ENCODE data around the gene SGCD.

The SGCD gene

GRCh38 chr5:156481741-156482140 is 154.8 kb downstream of the SGCD start:
- Histone ChIP-seq H3K27me3 (ENCODE audit: insufficient read depth, poor library complexity, severe bottlenecking) (no peaks in the 10 kb centered on the region), H3K4me1 (ENCODE audit: insufficient read depth, poor library complexity, severe bottlenecking) (no peaks in the 10 kb centered on the region), H3K36me3 (ENCODE audit: low read depth) (no peaks in the 10 kb centered on the region), H3K4me3 (ENCODE audit: severe bottlenecking) (no peak overlapping the region), H3K27ac (ENCODE audit: poor library complexity, severe bottlenecking) (no peak overlapping the region), H3K9me3 (ENCODE audit: severe bottlenecking) (peaks cover 3% of the 10 kb centered on the region)
- ATAC-seq (ENCODE audit: low read depth) (no peak), DNase-seq (ENCODE audit: low spot score) (no peak)
- TF ChIP-seq CTCF (IDR thresholded peaks at IDR 0.05; ENCODE audit: poor library complexity, severe bottlenecking), result no peak

- Histone ChIP-seq H3K27me3 (ENCODE audit: insufficient read depth, poor library complexity, severe bottlenecking) (no peaks in the 10 kb centered on the region), H3K36me3 (ENCODE audit: low read depth) (no peaks in the 10 kb centered on the region), H3K4me3 (ENCODE audit: severe bottlenecking) (no peak overlapping the region), H3K27ac (ENCODE audit: poor library complexity, severe bottlenecking) (no peak overlapping the region), H3K9me3 (ENCODE audit: severe bottlenecking) (peaks cover 3% of the 10 kb centered on the region), H3K4me1 (ENCODE audit: insufficient read depth, poor library complexity, severe bottlenecking) (no peaks in the 10 kb centered on the region)
- DNase-seq (ENCODE audit: low spot score) (no peak), ATAC-seq (ENCODE audit: low read depth) (no peak)
- TF ChIP-seq CTCF (IDR thresholded peaks at IDR 0.05; ENCODE audit: poor library complexity, severe bottlenecking), result no peak
Observed at GRCh38 chr5:156482818-156483217, 155.9 kb downstream of the SGCD start.

GRCh38 chr5:156486394-156487238 is 159.7 kb downstream of the SGCD start:
- Histone ChIP-seq H3K27ac (ENCODE audit: poor library complexity, severe bottlenecking) (no peak overlapping the region), H3K27me3 (ENCODE audit: insufficient read depth, poor library complexity, severe bottlenecking) (no peaks in the 10 kb centered on the region), H3K4me1 (ENCODE audit: insufficient read depth, poor library complexity, severe bottlenecking) (no peaks in the 10 kb centered on the region), H3K4me3 (ENCODE audit: severe bottlenecking) (no peak overlapping the region), H3K36me3 (ENCODE audit: low read depth) (no peaks in the 10 kb centered on the region), H3K9me3 (ENCODE audit: severe bottlenecking) (peaks cover 12% of the 10 kb centered on the region)
- ATAC-seq (ENCODE audit: low read depth) (no peak), DNase-seq (ENCODE audit: low spot score) (no peak)
- no peak for TF ChIP-seq CTCF (IDR thresholded peaks at IDR 0.05; ENCODE audit: poor library complexity, severe bottlenecking)

GRCh38 chr5:156491766-156492165 is 164.8 kb downstream of the SGCD start:
- TF ChIP-seq CTCF (IDR thresholded peaks at IDR 0.05; ENCODE audit: poor library complexity, severe bottlenecking), result no peak
- DNase-seq (ENCODE audit: low spot score), result no peak
- H3K27me3 ChIP-seq (ENCODE audit: insufficient read depth, poor library complexity, severe bottlenecking), result no peaks in the 10 kb centered on the region
- H3K9me3 ChIP-seq (ENCODE audit: severe bottlenecking), result peaks cover 12% of the 10 kb centered on the region
- H3K36me3 ChIP-seq (ENCODE audit: low read depth), result no peaks in the 10 kb centered on the region
- no peak overlapping the region for H3K27ac ChIP-seq (ENCODE audit: poor library complexity, severe bottlenecking)
- no peak for ATAC-seq (ENCODE audit: low read depth)
- no peak overlapping the region for H3K4me3 ChIP-seq (ENCODE audit: severe bottlenecking)
- H3K4me1 ChIP-seq (ENCODE audit: insufficient read depth, poor library complexity, severe bottlenecking), result no peaks in the 10 kb centered on the region

GRCh38 chr5:156496291-156496690 is 169.3 kb downstream of the SGCD start:
- no peak for DNase-seq (ENCODE audit: low spot score)
- no peak overlapping the region for H3K27ac ChIP-seq (ENCODE audit: poor library complexity, severe bottlenecking)
- H3K4me3 ChIP-seq (ENCODE audit: severe bottlenecking), result no peak overlapping the region
- H3K4me1 ChIP-seq (ENCODE audit: insufficient read depth, poor library complexity, severe bottlenecking), result no peaks in the 10 kb centered on the region
- H3K9me3 ChIP-seq (ENCODE audit: severe bottlenecking), result peaks cover 1% of the 10 kb centered on the region
- TF ChIP-seq CTCF (IDR thresholded peaks at IDR 0.05; ENCODE audit: poor library complexity, severe bottlenecking), result no peak
- H3K27me3 ChIP-seq (ENCODE audit: insufficient read depth, poor library complexity, severe bottlenecking), result no peaks in the 10 kb centered on the region
- no peak for ATAC-seq (ENCODE audit: low read depth)
- no peaks in the 10 kb centered on the region for H3K36me3 ChIP-seq (ENCODE audit: low read depth)
